Stomach smooth muscle (tissue), 2 donors: ENCODE measurements around the gene CCDC154.
A peak's percentile ranks its signal among the peaks of the same experiment; 100 is the strongest.

Experiments
- H3K27ac ChIP-seq: one replicate; pipeline ENCODE4 v1.7.0; 2013; ENCODE audit warnings: mild to moderate bottlenecking, low read length, inconsistent platforms
- H3K27me3 ChIP-seq, 2 donors: one replicate each; pipeline ENCODE4 v1.7.0; 2013; ENCODE audit warnings: low read length in 2 of 2; ENCODE audit not compliant: insufficient read depth in 2 of 2, control insufficient read depth in 1 of 2
- H3K36me3 ChIP-seq, 2 donors: one replicate each; pipeline ENCODE4 v1.7.0; 2013; ENCODE audit warnings: low read length in 2 of 2; ENCODE audit not compliant: control insufficient read depth in 2 of 2, insufficient read depth in 2 of 2
- H3K4me1 ChIP-seq: one replicate; pipeline ENCODE4 v1.7.0; 2013; ENCODE audit warnings: low read length; ENCODE audit not compliant: control insufficient read depth, insufficient read depth
- H3K4me3 ChIP-seq, 2 donors: one replicate each; pipeline ENCODE4 v1.7.0; 2013; ENCODE audit warnings: low read length in 2 of 2
- H3K9ac ChIP-seq, 2 donors: one replicate each; pipeline ENCODE4 v1.7.0; 2013; ENCODE audit warnings: low read length in 2 of 2, mild to moderate bottlenecking in 1 of 2
- H3K9me3 ChIP-seq, 2 donors: one replicate each; pipeline ENCODE4 v1.7.0; 2013; ENCODE audit warnings: low read length in 2 of 2; ENCODE audit not compliant: control insufficient read depth in 2 of 2
- donor health status: healthy.
- donor health status: Pancreatic carcinoma.

CCDC154 gene

DNA sequence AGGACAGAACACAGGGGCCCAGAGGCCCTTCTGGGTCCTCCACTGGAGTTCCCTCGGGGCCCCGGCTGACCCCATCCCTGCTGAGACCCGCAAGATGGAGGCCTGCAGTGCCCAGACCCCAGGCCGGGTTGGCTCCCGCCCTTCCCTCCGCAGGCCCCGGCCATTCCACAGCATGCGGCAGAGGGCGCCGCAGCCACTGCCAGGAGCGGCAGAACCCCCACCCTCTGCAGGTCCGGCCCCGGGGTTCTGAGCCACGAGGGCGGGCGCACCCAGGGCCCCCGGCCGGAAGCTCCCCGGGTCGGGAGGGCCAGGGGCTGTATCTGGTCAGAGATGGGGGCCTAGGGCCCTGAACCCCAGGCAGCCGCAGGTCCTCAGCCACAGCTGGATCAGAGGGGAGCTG, 15.8 kb downstream of the CCDC154 start:
- Histone ChIP-seq H3K4me3 (no peak overlapping the region), H3K9me3 (no peaks in the 10 kb centered on the region), H3K9ac (no peak overlapping the region), H3K4me1 (no peaks in the 10 kb centered on the region), H3K27me3 (peaks cover 0 to 4% of the 10 kb centered on the region in 2 donors), H3K27ac (no peak overlapping the region), H3K36me3 (no peaks in the 10 kb centered on the region)

DNA sequence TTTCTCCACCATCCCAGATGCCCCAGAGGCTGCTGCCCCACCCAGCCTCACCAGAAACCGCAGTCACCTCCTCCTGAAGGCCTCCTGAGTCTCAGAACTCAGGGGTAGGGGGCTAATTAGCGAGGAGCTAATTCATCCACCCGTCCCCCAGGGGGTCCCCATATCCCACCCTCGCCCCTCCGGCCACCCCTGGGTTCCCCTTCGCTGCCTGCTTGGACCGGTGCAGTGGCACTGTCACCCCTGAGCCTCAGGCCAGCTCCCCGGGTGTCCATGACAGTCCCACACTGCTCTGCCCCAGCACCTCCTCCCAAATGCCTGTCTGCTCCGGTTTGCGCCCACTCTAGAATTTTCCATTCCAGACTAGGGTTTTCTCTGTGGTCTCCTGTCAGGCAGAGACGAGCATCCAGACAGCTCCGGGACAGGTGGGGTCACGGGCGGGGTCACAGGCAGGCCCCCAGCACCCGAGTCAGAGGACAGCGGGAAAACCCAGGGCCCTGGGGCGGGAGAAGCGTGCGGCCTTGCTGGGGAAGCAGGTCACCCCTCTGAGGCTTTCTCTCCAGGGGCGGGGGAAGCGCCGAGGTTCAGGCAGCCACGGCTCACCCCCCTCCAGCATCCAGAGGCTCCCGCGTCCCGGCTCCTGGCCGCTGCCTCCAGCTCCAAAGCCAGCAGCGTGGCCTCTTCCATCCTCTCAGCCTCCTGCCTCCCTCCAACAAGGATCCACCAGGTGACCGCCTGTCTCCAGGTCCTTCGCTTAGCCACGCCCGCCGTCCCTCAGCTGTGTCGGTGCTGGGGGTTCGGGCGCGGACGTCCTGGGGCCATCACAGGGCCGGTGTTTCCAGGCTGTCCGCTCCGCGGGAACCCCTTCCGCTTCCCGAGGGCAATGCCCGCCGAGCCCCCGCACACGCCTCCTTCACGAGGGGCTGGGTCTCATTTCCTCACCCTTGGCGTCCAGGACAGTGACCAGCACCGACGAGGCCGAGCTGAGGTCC, 16.6 kb downstream of the CCDC154 start:
- peaks cover 0 to 4% of the 10 kb centered on the region in 2 donors for H3K27me3 ChIP-seq
- no peaks in the 10 kb centered on the region for H3K36me3 ChIP-seq
- H3K9me3 ChIP-seq: no peaks in the 10 kb centered on the region
- no peak overlapping the region for H3K4me3 ChIP-seq
- no peaks in the 10 kb centered on the region for H3K4me1 ChIP-seq
- H3K9ac ChIP-seq: no peak overlapping the region
- H3K27ac ChIP-seq: no peak overlapping the region

DNA sequence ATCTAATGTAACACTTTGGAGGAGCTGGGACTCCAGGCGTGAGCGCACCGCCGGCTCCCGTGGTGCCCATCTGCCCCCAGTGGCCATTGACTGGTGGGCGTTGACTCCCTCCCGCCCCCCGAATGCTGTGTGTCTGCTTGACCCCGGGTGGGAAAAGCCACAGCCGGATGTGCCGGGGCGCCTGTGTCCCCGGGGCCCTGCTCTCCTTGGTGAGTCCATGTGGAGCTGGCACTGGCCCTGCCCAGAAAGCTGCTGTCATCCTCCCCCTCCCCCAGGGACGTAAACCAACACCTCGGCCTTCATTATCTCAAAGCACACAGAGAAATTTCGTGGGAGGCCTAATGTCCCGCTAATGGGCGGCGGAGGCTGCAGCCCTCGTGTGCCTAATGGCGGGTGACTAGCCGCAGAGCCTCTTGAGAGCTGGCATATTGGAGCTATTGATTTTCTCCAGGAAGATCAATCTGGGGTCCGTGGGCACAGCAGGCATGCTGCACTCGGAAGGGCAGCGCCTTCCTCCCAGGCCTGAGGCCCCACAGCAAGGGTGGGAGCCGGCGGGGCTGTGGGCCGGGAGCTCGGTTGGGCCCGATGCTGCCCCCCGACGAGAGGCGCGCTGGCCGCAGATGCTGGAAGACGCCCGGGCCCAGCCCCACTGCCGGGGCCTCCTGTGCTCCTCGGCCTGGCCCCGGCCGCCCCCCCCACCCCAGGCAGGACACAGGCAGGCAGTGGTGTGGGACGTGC, 17.5 kb downstream of the CCDC154 start:
- no peak overlapping the region for H3K27ac ChIP-seq

DNA sequence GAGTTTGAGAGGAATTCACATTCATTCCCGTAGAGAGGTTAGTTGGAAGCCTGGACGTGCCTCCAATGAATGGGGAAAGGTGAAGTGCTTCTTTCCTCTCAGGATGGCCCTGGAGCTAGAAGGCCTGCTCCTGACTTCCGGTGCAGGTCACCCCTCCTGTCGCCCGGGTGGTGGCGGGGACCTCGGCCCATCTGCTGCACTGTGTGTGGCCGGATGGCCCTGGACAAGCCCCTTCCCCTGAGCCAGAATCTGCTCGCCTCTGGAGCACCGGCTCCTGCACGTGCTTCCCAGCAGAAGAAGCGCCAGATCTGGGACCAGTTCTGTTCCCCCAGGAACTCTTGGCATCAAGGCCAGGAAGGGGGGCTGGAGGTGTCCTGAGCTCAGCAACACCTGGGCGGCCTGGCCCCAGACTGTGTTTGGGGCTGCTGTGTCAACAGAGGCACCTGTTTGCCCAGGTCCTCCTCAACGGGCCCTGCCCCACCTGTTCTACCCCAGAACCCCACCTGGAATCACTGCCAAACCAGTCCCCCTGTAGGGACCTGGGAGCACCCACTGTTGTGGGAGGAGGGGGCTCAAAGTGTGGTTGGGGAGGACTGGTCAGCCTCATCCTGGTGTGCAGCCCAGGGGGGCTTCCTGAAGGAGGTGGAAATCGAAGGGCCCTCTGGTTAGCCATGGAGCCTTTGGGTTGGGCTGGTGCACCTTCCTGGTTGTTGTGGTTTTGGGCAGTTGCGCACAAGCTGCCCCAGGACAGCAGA, 18.6 kb downstream of the CCDC154 start:
- Histone ChIP-seq H3K4me3 (no peak overlapping the region), H3K4me1 (peaks cover 3% of the 10 kb centered on the region), H3K9ac (no peak overlapping the region), H3K27ac (no peak overlapping the region), H3K9me3 (no peaks in the 10 kb centered on the region), H3K27me3 (peaks cover 0 to 4% of the 10 kb centered on the region in 2 donors), H3K36me3 (no peaks in the 10 kb centered on the region)

More for the DNA sequence above, 17.5 kb downstream of the CCDC154 start:
- Histone ChIP-seq H3K27me3 (peaks cover 0 to 4% of the 10 kb centered on the region in 2 donors), H3K4me3 (no peak overlapping the region), H3K9ac (no peak overlapping the region), H3K9me3 (no peaks in the 10 kb centered on the region), H3K4me1 (no peaks in the 10 kb centered on the region), H3K36me3 (no peaks in the 10 kb centered on the region)

DNA sequence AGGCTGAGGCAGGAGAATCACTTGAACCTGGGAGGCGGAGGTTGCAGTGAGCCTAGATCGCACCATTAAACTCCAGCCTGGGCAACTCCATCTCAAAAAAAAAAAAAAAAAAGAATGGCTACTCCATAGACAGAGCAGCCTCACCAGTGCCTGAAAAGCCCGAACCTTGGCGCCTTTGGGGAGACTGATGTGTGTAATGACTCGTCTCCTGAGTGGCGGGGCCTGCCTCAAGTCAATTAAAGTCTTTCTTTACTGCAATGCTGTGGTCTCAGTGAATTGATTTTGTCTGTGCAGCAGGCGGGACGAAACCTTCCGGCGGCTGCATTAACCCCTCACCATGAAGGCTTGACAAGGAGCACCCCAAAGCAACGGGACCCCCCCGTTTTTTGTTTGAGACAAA, 20.3 kb downstream of the CCDC154 start:
- H3K4me1 ChIP-seq: peaks cover 10% of the 10 kb centered on the region
- H3K27me3 ChIP-seq: no peaks in the 10 kb centered on the region
- no peaks in the 10 kb centered on the region for H3K9me3 ChIP-seq
- H3K9ac ChIP-seq: no peak overlapping the region
- no peak overlapping the region for H3K27ac ChIP-seq
- H3K36me3 ChIP-seq: no peaks in the 10 kb centered on the region
- no peak overlapping the region for H3K4me3 ChIP-seq

DNA sequence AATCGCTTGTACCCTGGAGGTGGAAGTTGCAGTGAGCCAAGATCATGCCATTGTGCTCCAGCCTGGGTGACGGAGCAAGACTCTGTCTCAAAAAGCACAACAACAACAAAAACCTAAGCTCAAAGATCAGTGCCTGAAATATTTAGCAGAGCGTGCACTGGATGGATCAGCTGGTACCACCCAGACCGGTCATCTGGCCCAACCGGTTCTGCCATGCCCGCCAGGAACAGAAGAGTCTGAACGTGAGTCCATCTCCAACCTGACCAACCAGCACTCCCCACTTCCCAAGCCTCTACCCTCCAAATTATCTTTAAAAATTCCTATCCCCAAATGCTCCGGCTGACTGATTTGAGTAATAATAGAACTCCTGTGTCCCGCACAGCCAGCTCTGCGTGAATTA, 22.3 kb downstream of the CCDC154 start:
- H3K27me3 ChIP-seq: no peaks in the 10 kb centered on the region
- no peaks in the 10 kb centered on the region for H3K36me3 ChIP-seq
- H3K9ac ChIP-seq: no peak overlapping the region
- no peak overlapping the region for H3K27ac ChIP-seq
- peaks cover 10% of the 10 kb centered on the region for H3K4me1 ChIP-seq
- no peak overlapping the region for H3K4me3 ChIP-seq
- H3K9me3 ChIP-seq: no peaks in the 10 kb centered on the region

DNA sequence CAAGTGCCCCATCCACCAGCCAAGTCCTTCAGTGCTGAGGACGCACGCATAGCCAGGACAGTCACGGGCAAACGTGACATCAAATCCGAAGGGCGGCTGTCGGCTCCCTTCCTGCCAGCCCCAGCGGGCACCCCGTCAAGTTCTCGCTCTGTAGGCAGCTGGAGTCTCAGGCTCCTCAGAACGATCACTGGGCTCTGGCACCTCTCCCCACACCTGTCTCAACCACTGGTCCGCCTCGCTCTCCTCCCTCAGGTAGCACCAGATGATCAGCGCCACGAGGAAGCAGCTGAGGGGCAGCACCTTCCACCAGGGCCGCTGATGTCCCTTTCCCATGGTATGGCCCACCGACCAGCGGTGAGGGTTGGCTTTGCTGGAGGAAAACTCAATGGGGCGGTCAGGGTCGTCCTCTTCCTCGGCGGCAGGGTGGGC, 24.2 kb downstream of the CCDC154 start:
- Histone ChIP-seq H3K36me3 (no peaks in the 10 kb centered on the region), H3K27me3 (no peaks in the 10 kb centered on the region), H3K27ac (peak overlapping the region; percentile 92), H3K4me1 (peaks cover 10% of the 10 kb centered on the region), H3K4me3 (peak overlapping the region; percentile 92 to 95), H3K9ac (peak overlapping the region; percentile 81 to 92), H3K9me3 (no peaks in the 10 kb centered on the region)

DNA sequence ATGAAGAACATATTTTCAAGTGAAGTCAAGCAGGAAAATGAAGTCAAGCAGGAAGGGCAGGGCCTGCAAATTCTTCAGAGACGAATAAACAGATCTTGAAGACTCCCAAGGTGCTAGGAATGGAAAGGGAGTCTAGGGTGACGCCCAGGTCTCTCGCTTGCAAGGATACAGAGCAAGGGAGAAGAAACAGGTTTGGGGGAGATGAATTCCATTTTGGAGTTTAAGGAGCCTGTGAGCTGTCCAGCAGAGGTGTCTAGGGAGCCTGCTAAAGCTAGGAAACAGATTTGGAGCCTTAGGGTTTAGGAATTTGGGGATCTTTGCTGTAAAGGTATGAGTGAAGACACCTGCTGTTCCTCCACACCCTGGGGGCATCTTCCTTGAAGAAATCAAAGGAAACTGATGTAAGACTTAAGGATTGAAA, 27.8 kb downstream of the CCDC154 start:
- H3K27me3 ChIP-seq: no peaks in the 10 kb centered on the region
- H3K9me3 ChIP-seq: no peaks in the 10 kb centered on the region
- peaks cover 24% of the 10 kb centered on the region for H3K4me1 ChIP-seq
- no peak overlapping the region for H3K27ac ChIP-seq
- no peak overlapping the region for H3K9ac ChIP-seq
- H3K4me3 ChIP-seq: no peak overlapping the region
- peaks cover 2 to 4% of the 10 kb centered on the region in 2 donors for H3K36me3 ChIP-seq

DNA sequence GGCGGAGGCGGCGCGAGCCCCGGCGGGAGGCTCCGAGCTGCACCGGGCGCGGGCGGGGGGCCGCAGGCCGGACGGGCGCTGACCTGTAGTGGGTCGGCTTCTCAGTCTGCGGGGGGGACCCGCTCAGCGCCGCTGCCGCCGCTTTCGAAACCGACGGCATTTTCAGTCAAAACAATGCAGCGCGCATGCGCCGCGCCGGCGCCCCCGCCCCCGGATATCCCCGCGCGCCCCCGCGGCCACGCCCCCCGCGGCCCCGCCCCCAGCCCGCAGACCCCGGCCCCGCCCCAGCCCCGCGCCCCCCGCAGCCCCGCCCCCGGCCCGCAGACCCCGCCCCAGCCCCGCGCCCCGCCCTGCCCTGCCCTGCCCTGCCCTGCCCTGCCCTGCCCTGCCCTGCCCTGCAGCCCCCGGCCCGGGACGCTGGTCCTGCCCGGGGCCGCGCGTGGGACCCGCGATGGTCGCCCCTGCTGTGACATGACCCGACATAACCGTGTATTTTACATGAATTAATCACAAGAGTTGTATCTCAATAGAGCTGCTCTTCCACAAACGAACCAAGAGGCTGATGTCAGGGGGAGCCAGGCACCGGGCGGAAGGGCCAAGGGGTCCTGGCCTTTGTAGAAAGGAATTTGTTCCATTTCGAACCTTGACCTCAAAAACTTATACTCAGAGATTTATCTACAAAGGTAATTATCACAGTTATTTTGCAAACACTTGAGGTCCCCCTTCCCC, 29.7 kb downstream of the CCDC154 start, which contains the start of gene UNKL:
Gene UNKL (minus strand): TSS at position 173 of the 729 bp plus-strand sequence. CDS start 13 bp downstream, at position 160.
- peaks cover 4% of the 10 kb centered on the region in 2 donors for H3K36me3 ChIP-seq
- peak within 1 kb of the TSS; percentile 60 to 69 for H3K9ac ChIP-seq
- H3K9me3 ChIP-seq: no peaks in the 10 kb centered on the region
- H3K27me3 ChIP-seq: no peaks in the 10 kb centered on the region
- H3K4me3 ChIP-seq: peak within 1 kb of the TSS; percentile 67 to 86
- H3K4me1 ChIP-seq: peaks cover 14% of the 10 kb centered on the region
- peak within 1 kb of the TSS; percentile 73 for H3K27ac ChIP-seq
